NCI-H226 (cell line): ENCODE results near the gene MSANTD1.

Source experiments
- DNase-seq: peaks from one replicate; pipeline ENCODE4 v3.0.0-alpha.2; 2015

MSANTD1 gene

DNA sequence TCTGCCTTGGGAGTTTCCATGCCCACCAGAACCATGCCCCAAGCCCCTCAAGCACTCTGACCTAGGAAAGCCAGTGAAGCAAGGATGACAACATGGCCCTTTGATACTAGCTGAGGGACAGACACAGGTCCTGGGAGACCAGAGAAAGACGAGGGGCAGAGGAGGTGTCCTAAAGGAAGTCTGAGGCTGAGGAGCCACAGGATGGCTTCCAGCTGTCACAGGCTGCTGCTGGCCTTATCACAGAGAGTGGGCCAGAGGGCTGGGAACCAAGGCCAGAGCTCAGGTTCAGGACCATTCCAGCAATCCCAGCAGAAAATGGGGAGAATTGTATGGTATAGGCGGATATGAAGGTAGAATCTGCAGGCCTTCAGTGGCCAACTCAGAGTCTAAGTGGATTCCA is 31.7 kb upstream of the MSANTD1 start:
- DNase-seq: no peak

DNA sequence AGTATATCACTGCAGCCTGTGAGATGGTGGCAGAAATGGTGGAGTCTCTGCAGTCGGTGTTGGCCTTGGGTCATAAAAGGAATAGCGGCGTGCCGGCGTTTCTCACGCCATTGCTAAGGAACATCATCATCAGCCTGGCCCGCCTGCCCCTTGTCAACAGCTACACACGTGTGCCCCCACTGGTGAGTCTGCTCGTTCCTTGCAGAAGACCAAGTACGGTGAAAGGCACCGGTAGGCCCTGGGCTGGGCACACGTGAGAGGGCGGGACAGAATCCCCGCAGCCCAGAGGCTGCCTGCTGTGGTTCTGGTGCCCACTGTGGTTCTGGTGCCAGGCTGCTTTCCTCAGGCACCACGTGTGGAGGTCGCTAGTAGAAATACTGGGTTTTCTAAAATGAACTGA is 31.2 kb upstream of the MSANTD1 start:
- DNase-seq: no peak

DNA sequence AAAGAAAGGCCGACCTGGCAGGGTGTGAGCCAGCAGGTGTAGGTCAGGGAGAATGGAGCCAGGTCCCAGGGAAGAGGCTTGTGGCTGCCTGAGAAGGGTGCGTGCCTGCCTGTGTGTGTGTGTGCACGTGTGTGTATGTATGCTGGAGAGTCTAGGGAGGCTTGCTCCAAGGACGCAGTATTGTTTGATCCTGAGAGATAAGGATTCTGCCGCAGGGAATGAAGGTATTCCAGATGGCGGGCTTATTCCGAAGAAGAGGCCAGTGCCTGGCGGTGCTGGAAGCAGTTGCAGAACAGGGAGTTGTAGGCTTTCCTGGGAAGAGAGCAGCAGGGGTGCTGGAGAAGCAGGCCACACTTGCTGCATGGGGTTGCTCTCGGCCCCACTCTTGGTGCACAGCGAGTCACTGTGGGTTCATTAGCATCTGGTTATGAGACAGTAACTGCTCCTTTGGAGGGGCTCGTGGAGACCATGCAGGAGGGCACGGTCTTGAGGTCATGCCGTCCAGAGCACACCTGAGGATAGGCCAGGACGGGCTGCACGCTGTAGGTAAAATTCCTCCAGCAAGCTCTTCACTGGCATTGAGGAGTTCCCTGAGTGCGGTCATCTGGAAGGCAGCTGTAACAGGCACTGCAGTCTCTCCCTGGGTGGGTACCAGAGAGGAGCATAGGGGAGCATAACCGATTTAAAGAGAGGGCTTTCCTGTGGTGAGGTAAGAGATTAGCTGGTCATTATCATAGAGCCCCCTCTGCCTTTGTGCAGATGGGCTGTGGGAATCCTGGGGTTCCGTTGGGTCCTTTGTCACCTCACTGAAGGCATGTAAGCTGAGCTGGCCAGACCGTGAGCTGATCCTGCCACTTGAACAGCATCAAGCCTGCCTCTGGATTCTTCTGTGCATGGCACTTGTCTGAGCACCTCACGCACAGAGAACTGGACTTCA is 29.9 kb upstream of the MSANTD1 start:
- DNase-seq: no peak

DNA sequence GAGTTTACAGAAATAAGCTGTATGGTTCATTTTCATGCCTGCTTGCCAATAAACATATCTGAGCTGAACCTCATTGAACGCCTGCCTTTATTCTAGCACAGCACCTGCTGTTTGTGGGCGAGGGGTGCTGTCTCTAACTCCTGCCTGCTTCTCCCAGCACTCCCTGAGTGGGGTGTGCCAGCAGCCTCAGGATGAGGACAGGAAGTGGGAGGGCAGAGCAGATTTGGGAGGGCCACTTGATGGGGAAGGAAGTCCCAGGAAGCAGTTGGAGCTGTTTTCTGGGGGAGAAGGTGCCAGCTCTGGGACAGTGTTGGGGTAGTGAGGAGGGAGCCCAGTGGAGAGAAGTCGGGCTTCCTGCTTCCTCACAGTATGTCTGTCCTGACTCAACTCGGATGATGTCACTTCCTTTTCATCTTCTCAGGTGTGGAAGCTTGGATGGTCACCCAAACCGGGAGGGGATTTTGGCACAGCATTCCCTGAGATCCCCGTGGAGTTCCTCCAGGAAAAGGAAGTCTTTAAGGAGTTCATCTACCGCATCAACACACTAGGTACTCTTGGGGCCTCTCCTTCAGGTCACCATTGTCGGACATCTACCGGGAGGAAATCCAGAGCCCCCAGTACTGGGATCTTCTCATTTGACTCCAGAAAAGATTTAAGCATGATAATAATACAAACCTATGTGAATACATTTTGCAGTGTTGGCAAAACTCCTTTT is 29.0 kb upstream of the MSANTD1 start:
- DNase-seq: no peak

DNA sequence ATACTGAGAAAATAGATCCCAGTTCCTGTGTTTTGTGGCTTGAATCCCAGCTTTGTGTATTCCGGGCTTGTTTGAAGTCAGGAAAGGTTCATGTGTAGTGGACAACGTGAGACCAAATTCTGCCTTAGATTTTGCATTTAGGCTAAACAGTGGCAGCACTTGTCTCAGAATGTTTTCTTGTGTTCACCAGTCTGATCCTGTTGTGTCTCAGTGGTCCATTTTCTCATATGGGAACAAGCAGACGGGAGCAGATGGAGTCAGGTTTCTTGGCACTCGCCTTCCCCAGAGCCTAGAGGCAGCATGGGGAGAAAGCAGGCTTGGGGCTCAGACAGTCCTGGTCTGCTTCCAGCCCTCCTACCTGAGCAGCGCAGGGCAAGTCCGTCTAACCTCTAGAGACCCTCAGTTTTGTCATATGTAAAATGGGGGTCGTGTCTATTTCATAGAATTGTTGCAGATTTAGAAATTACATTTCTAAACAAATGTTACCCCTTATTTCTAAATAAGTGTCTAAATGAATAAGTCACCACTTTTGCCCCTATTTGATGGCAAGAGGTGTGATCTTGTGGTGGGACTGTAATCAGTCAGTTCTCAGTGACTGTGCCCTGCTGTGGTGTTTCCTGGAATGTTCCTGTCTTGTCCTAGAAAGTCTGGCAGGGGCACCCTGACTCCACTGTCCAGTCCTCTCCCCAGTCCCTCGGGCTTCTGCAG is 28.3 kb upstream of the MSANTD1 start:
- no peak for DNase-seq

DNA sequence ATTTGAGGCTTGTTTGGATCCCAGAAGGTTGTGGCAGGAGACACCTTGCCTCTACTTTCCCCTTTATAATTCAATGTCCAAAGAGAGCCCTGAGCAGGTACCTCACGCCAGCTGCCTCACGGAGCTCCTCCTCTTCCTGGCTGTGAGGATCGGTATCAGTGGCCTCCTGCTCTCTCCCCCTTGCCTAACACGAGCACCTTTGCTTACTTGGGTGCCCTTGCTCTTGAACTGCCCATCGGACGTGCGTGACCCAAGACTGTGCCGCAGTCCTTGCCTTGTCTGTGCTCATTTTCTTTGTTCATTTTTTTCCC is 27.8 kb upstream of the MSANTD1 start:
- no peak for DNase-seq

DNA sequence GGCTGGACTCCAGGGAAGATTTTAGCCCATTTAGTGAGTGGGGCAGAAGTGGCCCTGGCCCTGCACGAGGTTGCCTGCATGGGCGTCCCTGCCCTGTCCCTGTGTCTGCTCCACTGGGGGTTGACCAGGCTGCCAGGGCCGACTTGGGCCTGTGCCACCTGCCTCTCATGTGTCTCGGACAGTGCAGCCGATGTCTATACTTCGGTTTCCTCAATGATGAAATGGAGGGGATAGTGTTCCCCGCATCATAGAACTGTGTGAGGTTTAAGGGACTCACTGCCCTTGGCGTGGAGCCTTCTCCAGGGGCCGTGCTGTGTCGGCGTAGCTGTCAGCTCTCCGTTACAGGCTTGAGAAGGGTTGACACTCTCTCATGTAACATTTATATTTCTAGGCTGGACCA is 27.0 kb upstream of the MSANTD1 start:
- no peak for DNase-seq

DNA sequence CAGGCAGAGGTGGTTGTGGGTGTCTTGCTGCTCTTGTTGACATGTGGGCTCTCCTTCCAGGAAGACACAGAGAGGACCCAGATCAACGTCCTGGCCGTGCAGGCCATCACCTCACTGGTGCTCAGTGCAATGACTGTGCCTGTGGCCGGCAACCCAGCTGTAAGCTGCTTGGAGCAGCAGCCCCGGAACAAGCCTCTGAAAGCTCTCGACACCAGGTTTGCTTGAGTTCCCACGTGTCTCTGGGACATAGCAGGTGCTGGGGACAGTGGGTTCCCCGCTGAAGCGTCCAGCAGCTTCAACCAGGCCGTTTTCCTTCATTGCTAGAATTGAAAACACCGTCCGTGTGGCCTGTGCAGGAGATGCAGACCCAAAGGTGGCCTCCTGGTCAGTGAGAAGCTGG is 25.6 kb upstream of the MSANTD1 start:
- DNase-seq: no peak

DNA sequence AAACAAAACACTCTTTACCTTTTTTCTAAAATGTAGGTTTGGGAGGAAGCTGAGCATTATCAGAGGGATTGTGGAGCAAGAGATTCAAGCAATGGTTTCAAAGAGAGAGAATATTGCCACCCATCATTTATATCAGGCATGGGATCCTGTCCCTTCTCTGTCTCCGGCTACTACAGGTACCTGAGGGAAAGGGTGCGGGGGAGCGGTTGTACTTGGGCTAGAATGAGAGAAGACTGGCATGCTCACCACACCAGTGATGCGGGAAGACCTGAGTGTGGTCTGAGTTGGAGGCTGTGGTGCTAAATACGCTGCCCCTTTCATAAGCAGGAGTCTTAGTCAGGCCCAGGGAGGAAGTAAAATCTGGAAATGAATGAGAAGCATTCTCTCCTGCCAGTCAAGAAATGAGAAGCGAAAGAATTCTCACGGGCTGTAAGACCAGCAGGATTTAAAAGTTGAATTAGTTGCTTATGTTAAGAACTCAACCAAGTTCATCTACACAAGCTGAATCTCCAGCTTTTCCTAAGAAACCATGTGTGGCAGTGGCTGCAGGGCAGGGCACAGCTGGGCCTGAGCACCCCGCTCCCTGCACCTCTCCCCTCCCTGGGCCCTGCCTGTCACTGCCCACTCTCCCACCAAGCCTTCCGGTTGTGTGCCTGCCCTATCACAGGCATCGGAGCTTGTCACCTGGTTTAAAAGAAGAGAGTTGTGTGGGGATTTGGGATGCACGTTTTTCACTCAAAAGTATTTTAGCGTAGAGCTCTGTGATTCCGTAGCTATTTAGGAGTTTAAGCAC is 24.8 kb upstream of the MSANTD1 start:
- DNase-seq: no peak

DNA sequence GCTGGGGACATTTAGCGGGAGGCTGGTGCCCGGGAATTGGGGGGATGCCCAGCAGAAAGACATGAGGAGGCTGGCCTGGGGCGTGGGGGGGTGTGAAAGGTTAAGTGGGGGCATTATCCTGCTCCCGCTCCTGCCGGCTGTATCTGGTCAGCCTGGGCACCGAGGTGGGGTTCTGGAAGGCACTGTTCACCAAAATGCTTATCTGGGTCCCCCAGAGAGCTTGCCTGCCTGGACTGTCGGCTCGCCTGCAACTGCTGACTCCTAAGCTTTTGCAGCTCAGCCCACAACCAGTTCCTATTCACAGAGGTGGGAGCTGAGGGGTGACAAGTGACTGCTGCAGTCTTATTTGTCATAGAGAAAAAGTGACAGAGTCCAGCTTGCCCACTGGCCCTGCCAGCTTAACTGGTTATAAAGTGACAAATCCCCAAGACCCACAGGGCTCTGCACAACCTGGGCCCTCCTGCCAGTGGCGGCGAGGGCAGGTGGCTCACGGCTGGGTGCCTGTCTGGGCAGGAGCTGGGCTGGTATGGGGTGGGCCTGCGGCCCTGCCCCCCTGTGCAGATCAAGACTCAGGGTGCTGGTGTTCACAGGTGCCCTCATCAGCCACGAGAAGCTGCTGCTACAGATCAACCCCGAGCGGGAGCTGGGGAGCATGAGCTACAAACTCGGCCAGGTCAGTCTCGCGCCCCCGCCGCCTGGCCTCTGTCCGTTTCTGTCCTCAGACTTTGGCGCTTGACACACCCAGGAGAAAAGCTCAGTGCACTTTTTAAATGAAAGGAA is 23.7 kb upstream of the MSANTD1 start:
- no peak for DNase-seq

DNA sequence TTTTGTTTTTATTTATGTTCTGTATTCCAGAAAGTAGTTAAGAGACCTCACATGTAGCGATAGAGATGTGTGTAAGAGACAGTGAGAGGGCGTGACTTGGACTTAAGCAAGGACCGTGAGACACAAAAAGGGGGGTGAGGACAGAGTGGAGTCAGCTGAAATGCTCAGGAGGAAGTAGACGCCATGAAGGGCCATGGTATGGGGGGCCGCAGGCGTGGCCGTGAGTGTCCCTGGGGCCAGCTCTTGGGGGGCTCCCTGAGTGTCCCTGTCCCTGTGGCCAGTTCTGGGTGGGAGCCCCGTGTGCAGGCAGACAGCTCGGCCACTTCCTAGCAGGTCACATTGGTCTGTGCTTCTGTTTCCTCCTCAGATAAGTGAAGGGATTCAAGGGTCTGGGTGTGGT is 23.0 kb upstream of the MSANTD1 start:
- no peak for DNase-seq

DNA sequence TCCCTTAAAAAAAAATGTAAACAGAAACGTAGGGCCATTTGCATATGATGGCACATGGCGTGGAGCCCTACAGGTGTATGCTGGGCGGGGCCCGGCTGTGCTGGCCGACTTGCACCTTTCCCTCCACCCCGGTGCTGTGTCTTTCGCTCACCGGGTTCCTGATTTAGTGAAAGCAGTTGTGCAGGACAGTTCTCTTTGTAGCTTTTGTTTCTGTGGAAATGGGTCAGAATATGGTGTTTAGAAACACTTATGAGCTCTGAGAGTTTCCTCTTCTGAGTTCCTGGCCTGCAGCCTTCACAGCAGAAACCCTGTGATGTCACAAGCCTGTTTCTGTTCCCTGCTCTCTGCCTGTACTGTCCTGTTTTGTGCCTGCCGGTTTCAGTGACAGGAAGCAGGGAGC is 22.5 kb upstream of the MSANTD1 start:
- no peak for DNase-seq

DNA sequence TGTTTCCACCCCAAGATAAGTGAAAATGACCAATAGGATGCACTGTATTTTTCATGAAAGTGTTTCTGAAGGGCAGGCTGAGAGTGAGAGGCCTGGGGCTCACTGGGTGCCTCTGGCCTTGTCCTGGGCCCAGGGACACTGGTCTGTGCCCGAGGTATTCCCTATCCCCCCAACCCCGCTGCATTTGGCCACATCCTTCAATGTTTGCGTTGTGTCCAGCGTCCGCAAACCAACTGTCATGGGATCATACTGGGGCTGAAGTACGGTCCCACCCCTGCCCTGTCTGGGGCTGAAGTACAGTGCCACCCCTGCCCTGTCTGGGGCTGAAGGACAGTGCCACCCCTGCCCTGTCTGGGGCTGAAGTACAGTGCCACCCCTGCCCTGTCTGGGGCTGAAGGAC is 22.0 kb upstream of the MSANTD1 start:
- DNase-seq: no peak

DNA sequence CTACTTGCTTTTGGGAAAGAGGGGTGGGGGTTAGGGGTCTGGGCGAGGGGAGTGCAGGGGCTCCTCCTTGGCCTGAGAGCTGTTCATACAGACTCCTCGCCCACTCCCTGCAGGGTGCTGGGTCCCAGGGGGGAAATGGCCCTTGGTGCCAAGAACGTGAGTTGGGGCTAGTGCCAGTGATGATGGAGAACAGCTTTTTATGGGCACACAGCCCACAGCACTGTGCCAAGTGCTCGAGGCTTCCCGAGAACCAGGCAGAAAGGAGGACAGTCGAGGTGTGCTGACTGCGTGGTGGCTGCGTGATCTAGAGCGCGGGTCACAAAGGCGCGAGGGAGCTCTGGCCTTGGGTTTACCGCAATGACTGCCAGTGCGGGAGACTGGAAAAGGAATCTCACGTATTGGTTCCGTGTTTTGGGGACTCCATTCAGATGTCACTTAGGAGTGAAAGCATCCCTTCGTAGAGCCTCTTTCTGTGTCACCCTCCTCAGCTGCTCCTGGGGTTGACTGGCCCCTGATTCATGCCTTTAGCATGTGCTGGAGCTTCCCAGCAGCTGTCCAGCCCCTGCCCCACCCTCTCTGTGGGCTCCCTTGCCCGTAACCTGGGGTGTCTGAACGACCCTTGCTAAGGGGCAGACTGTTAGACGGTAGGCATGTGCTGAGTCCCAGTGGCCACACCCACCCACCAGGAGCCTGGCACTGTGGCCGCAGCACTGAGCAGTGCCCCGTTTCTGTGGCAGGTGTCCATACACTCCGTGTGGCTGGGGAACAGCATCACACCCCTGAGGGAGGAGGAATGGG is 20.9 kb upstream of the MSANTD1 start:
- DNase-seq: no peak

DNA sequence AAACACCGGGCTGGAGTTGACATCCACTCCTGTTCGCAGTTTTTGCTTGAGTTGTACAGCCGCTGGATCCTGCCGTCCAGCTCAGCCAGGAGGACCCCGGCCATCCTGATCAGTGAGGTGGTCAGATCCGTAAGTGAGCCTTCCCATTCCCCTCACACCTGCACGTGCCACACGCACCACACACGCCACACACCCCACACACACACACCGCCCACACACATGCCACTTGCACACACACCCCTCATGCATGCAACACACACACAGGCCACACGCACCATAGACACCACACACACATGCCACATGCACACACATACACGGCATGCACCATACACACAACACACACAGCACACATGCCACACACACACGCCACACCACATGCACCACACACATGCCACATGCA is 20.1 kb upstream of the MSANTD1 start:
- no peak for DNase-seq

DNA sequence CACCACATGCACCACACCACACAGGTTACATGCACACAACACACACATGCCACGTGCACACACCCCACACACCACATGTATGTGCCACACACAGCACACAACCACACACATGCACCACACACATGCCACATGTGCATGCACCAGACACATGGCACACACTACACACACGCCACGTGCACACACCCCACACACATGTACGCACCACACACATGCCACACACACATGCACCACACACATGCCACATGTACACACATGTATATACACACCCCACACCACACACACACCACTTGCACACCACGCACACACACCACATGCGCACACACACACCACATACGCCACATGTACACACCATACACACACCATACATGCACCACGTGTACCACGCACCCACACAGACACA is 19.6 kb upstream of the MSANTD1 start:
- DNase-seq: no peak

DNA sequence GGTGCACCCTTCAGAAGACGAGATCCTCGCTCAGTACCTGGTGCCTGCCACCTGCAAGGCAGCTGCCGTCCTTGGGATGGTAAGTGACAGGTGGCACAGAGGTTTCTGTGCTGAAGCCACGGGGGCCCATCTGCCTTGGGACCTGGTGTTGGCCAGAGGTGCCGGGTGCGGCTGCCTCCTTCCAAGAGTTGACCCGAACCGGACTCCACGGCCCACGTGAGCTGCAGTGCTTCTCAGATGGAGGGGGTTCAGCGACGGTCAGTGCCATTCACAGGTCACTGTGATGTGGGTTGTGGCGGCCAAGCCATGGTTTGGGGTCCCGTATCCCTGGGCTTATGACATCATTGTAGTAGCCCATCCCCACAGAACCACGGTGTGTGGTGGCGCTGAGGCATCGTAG is 19.0 kb upstream of the MSANTD1 start:
- no peak for DNase-seq

DNA sequence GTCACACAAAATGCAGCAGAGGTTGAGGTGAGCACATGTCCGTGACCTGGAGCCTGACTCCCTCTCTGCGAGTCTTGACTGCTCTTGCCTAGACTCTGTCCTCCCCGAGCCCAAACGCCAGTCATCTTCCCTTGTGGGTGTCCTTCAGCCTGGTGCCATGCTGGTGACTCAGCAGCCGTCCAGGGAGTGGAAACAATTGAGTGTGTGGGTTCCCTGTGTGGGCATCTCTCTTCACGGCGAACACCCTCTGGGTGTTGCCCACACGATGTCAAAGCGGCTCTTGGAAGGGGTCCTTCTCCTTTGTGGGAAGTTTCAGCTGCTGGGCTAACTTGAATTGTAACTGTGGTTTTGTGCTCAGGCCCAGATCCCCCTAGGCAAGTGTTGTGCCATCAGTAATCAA is 17.5 kb upstream of the MSANTD1 start:
- DNase-seq: no peak

DNA sequence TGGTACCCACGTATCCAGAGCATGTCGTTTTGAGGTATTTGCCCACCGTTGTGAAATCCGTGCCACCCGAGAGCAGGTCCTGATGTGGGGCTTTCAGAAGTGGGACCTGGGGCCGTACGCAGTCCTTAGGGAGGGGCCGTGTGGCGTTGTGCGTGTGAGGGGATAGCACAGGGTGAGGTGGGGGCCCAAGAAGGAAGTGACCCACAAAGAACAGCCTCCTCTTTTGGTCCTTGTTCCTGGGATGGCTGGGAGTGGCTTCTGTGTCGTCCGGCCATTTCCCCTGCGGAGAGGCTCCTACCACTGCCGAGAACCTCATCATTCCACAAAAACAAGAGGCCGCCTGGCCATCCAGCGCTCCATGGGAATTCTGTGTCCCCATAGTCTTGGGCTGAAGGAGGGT is 17.0 kb upstream of the MSANTD1 start:
- DNase-seq: no peak

DNA sequence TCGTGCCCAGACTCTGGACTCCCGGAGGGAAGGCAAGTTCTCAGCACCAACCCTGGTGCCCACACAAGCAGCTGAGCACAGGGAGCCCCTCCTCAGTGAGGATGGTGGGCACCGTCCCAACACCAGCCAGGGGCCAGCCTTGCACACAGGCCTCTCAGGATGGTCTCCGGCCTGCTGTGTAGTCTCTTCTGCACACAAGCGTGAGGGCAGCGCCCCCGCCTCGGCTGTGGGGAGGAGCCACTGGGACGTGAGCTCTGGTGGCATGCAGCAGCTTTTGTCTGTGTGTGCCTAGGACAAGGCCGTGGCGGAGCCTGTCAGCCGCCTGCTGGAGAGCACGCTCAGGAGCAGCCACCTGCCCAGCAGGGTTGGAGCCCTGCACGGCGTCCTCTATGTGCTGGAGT is 16.1 kb upstream of the MSANTD1 start:
- DNase-seq: no peak

DNA sequence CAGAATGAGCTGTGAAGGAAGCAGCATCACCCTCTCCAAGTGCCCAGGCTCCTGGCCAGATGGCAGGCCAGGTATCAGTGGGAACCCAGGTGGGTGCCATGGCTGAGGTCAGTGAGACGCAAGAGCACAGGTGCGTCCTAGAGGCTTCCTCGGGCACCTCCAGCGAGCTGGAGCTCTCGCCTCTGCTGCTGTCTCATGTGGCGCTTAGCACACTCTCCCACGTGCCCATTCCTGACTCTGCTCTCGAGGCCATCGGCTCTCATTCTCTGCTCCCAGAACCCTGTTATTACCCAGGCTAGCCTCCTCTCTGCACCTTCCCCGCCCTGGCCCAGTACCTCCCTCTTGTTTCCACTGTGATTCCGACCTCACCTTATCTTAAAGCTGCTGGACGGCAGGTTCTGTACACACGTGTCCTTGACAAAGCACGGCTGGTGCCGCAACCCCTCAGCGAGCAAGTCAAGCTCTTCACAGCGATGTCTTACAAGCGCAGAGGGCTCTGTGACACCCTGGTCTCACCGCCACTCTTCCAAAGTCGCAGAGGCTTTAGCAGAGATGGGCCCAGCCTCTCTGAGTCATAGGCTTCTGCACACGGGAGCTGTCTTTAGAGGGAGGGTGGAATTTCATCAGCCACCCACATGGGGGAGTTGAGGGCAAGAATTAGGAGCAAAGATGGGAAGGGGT is 15.4 kb upstream of the MSANTD1 start:
- no peak for DNase-seq
